IPS-11a (cell line): ENCODE data around the gene MYO1A.
A peak's percentile ranks its signal among the peaks of the same experiment; 100 is the strongest.
"Not testable (repeated sequence)": the region's sequence is repeated elsewhere in the genome, so short reads cannot be mapped to it uniquely, and the experiment has no call there.

ENCODE experiments used
- H3K4me3 ChIP-seq: one replicate; pipeline ENCODE4 v1.5.1; 2013; ENCODE audit warnings: low read depth, low read length, control low read depth

Gene MYO1A

GRCh38 chr12:57087691-57088353 lies 37.9 kb upstream of the MYO1A start:
- H3K4me3 ChIP-seq = peak overlapping the region; percentile 69

GRCh38 chr12:57087010-57087690 lies 37.2 kb upstream of the MYO1A start:
- peak overlapping the region; percentile 73 for H3K4me3 ChIP-seq

- peak overlapping the region; percentile 73 for H3K4me3 ChIP-seq
These were observed 36.6 kb upstream of the MYO1A start for GRCh38 chr12:57086493-57087009.

DNA sequence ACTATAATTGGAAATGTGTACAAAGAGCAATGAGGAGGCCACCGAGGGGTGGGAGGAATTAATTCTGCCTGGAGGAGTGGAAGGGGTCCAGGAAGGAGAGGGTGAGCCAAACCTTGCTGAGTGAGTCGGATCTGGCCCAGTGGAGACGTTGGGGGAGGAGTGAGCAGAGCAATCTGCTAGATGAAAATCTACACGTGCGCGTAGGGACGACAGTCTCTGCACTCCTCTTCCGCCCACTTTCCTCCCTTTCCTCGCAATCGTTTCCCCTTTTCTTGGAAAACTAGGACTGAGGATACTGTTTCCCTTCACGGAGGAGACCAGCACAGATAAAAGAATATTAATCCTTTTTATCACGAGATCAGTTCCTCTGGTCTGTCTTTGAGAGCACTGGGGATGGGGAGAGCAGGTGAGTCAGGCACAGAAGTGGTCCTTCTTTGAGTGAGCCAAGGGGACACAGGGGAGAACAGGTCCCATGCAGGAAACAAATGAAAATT lies 36.1 kb upstream of the MYO1A start:
- H3K4me3 ChIP-seq = peak overlapping the region; percentile 73

GRCh38 chr12:57080855-57081254 lies 30.9 kb upstream of the MYO1A start:
- H3K4me3 ChIP-seq = no peak overlapping the region

- H3K4me3 ChIP-seq = no peak overlapping the region
These were observed 29.9 kb upstream of the MYO1A start for GRCh38 chr12:57079821-57080220.

DNA sequence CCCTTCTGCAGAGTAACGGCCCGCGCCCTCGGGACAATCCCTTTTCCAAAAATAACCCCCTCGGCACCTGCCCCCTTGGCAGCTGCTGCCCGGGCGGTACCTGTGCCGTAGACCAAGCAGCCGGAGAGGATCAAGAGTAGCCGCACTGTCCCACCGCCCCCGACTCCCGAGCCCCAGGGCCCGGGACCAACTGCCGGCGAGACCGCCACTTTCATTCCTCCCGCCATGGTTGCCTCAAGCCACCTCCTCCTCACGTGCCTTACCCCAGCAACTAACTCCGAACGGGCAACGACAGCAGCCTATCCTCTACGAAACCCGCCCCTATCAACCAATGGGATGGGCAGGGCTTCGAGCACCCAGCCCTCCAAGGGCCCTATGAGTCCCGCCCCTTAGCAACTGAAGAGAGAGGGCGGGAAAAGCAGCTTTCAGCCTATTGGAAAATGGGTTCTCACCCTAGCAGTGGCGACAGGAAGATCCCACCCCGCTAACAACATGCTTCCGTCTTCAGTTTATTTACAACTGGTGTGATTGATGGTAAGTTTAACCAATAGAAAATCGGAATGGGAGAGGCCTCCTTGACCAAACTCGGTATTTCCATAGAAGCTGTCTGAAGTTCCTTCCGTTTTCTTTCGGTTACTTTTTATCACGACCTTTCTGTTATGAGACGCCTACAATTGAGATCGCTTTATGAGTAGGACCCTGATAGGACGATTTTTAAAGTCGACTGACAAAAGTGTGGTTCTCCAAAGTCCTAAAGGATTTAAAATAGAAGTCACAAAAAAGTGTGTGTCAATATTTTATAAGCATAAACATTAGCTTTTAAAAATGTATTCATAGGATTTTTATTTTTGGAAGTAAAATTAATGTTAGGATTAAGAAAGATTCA lies 28.8 kb upstream of the MYO1A start, which contains the start of gene NEMP1:
Gene NEMP1, minus strand, starts transcription at position 273 of the 886 bp plus-strand sequence. Its CDS starts 46 bp downstream, at position 227.
- H3K4me3 ChIP-seq = peak within 1 kb of the TSS; percentile 94

DNA sequence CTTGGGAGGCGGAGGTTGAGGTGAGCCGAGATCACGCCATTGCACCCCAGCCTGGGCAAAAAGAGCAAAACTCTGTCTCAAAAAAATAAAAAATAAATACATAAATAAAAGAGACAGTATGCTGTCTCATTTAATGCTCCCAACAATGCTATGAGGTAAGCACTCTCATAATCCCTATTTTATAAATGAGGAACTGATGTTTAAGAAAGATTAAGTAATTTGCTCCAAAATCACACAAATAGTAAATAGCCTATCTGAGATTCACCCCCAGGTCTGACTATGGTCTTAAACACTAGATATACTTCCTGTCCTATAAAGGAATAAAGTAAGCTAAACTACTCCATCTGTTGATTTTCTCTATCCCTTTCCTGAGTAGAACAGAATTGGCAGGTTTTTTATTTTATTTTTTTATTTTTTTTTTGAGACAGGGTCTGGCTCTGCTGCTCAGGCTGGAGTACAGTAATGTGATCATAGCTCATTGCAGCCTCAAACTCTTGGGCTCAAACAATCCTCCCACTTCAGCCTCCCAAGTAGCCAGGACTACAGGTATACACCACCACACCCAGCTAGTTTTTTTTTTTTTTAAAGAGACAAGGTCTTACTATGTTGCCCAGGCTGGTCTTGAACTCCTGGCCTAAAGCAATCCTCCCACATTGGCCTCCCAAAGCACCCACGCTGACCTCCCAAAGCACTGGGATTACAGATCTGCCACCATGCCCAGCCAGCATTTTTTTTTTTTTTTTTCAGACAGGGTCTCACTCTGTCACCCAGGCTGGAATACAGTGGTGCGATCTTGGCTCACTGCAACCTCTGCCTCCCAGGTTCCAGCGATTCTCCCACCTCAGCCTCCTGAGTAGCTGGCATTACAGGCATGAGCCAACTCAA lies 23.9 kb upstream of the MYO1A start:
- not testable (repeated sequence) for H3K4me3 ChIP-seq

DNA sequence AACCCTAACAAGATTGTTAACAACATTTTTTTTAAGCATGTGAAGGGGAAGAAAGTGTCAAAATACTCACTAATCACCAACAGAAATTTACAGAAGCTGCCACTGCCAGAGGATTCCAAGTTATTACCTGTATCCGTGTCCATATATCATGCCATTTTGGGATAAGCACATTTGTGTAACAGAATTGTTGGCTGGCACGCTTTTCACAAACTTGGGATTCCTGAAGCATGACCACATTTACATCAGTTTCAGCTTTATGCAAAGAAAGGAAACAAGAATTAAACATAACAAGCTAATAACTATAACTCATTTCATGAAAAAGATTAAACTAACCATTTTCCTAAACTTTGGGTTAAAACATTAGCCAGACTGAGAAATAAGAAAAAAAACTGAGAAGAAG lies 22.7 kb upstream of the MYO1A start:
- H3K4me3 ChIP-seq = no peak overlapping the region

- H3K4me3 ChIP-seq = no peak overlapping the region
These were observed 19.6 kb upstream of the MYO1A start for GRCh38 chr12:57069523-57069922.

DNA sequence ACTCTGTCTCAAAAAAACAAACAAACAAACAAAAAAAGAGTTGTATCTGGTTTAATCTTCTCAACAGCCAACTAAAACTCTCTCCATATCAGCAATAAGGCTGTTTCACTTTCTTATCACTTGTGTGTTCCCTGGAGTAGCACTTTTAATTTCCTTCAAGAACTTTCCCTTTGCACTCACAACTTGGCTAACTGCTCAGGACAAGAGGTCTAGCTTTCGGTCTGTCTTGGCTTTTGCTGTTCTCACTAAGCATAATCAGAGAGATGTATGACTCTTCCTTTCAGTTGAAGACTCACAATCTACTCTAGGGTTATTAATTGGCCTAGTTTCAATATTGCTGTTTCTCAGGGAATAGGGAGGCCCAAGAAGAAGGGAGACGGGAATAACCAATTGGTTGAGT lies 16.3 kb upstream of the MYO1A start:
- no peak overlapping the region for H3K4me3 ChIP-seq

DNA sequence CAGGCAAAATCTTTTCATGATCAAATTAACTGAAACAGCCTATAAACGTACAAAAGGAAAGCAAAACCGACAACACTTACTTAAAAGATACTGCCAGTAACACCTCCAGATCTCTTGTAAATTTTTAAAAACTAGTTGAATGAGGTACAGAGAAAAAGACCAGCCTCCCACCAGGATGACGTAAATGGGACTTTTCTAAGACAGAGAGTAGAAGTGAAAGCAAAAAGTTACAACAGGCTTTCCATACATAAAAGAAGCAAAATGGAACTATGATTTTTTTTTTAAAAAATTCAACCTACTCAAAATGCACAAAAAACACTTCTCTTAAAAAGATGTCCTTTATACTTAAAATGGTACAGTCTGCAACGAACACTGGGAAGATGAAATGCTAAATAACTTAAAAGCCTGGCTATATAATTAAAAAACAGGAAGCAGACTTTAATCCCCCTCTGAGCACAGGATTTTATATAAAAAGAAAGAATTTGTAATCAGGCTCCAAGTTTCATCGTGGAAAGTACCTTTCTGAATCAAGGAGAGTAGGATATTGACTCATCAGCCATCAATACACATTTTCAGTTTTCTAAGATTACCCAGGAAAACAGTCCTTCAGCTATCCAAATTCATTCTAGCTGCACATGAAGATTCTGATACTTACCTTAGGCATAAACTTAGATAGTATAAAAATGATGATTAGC lies 14.2 kb upstream of the MYO1A start:
- no peak overlapping the region for H3K4me3 ChIP-seq

GRCh38 chr12:57058454-57058853 lies 8.5 kb upstream of the MYO1A start:
- H3K4me3 ChIP-seq = no peak overlapping the region

- no peak overlapping the region for H3K4me3 ChIP-seq
These were observed 7.3 kb upstream of the MYO1A start for GRCh38 chr12:57057067-57057751.

- no peak overlapping the region for H3K4me3 ChIP-seq
These were observed 5.9 kb upstream of the MYO1A start for GRCh38 chr12:57055824-57056223.

- not testable (repeated sequence) for H3K4me3 ChIP-seq
These were observed 4.0 kb upstream of the MYO1A start for GRCh38 chr12:57053901-57054300.

DNA sequence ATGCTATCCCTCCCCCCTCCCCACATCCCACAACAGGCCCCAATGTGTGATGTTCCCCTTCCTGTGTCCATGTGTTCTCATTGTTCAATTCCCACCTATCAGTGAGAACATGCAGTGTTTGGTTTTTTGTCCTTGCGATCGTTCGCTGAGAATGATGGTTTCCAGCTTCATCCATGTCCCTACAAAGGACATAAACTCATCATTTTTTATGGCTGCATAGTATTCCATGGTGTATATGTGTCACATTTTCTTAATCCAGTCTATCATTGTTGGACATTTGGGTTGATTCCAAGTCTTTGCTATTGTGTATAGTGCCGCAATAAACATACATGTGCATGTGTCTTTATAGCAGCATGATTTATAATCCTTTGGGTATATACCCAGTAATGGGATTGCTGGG lies 3.2 kb upstream of the MYO1A start:
- not testable (repeated sequence) for H3K4me3 ChIP-seq

GRCh38 chr12:57051011-57051410 lies 1.1 kb upstream of the MYO1A start:
- no peak overlapping the region for H3K4me3 ChIP-seq

DNA sequence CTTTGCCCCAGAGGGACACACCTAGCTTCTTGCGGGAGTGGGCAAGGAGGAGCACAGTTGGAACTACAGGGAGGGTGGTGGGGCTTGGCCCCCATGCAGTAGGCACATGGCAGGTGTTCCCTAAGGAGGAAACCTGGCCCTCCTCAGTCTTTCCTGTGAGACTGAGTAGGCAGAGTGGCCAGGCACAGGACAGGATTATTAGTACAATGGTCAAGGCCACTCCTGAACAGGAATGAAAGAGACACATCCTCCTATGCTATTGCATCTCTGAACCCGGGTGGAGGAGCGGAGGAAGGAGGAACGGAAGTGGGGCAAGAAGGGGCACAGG lies 846 bp downstream of the MYO1A start:
- H3K4me3 ChIP-seq = no peak overlapping the region
